ENCODE data around the gene LGALS3BP. TPM values are rescaled to one million over a fixed set of nuclear protein-coding genes. Genes with fewer than 3 reads are reported as not detected.

The LGALS3BP gene
- total and polyA plus RNA-seq, 2 of the 13 experiments (the other 11 are each of a cell fraction or from before 2014, with no cell fraction given) = 137 to 332 TPM

GRCh38 chr17:78923660-78924453, 55.9 kb downstream of the LGALS3BP start (continued):
- TF ChIP-seq KDM5A (IDR thresholded peaks at IDR 0.05; ENCODE audit: borderline replicate concordance, low read length) (no peak), KDM3A (CRISPR knock-in tag; IDR thresholded peaks at IDR 0.05; ENCODE audit: low read depth) (no peak), ZHX2 (IDR thresholded peaks at IDR 0.05; ENCODE audit: low read depth) (no peak), ZHX2 (CRISPR knock-in tag; IDR thresholded peaks at IDR 0.05; ENCODE audit: borderline replicate concordance) (no peak), SALL2 (CRISPR knock-in tag; IDR thresholded peaks at IDR 0.05) (0 out of 2 replicates have a peak, but pooled peaks have one; percentile 25), ZNF7 (CRISPR knock-in tag; IDR thresholded peaks at IDR 0.05) (no peak), PHF20 (CRISPR knock-in tag; IDR thresholded peaks at IDR 0.05) (no peak), ZNF3 (CRISPR knock-in tag; IDR thresholded peaks at IDR 0.05) (no peak), THAP9 (CRISPR knock-in tag; IDR thresholded peaks at IDR 0.05; ENCODE audit: borderline replicate concordance) (0 out of 2 replicates have a peak, but pooled peaks have one; percentile 32), ZNF407 (CRISPR knock-in tag; IDR thresholded peaks at IDR 0.05; ENCODE audit: not compliant biosample characterization) (peak; percentile 25), ZNF891 (CRISPR knock-in tag; IDR thresholded peaks at IDR 0.05) (0 out of 2 replicates have a peak, but pooled peaks have one; percentile 41)

All from HepG2 (cell line).